Thyroid gland (tissue), 4 donors: ENCODE data around the gene FAF2. TPM values are rescaled to one million over a fixed set of nuclear protein-coding genes. Genes with fewer than 3 reads are reported as not detected.

ENCODE experiments used
- DNase-seq, 2 donors: peaks; one replicate each; pipeline ENCODE4 v3.0.0-alpha.2; 2019
- H3K27ac ChIP-seq, 3 donors: fragments of 200-600 bp; sonication (generic); 1 replicate in 2 of 3; 2 replicates in 1 of 3; pipeline ENCODE4 v1.5.1; 2016 to 2019; ENCODE audit warnings: mild to moderate bottlenecking in 1 of 3, moderate library complexity in 1 of 3
- H3K27me3 ChIP-seq: fragments of 200-600 bp; sonication (generic); one replicate; pipeline ENCODE4 v1.5.1; 2019
- H3K36me3 ChIP-seq, 2 donors: fragments of 200-600 bp; sonication (generic); one replicate each; pipeline ENCODE4 v1.5.1; 2016 to 2019
- H3K4me1 ChIP-seq, 2 donors: fragments of 200-600 bp; sonication (generic); one replicate each; pipeline ENCODE4 v1.5.1; 2017 to 2019
- H3K4me3 ChIP-seq, 3 donors: fragments of 200-600 bp; sonication (generic); replicated peaks in 1 of 3; 1 replicate in 2 of 3; 2 replicates in 1 of 3; pipeline ENCODE4 v1.5.1; 2016; ENCODE audit warnings: mild to moderate bottlenecking in 1 of 3
- H3K9me3 ChIP-seq: fragments of 200-600 bp; sonication (generic); one replicate; pipeline ENCODE4 v1.5.1; 2017
- POLR2A ChIP-seq, 2 donors: fragments of 450-650 bp; IDR thresholded peaks; one replicate each; pipeline ENCODE4 v1.6.1; 2017; ENCODE audit warnings: antibody characterized with exemption in 2 of 2, mild to moderate bottlenecking in 2 of 2, moderate library complexity in 1 of 2
- WGBS, 2 donors: methylation state at CpG; one replicate each; pipeline ENCODE4 v1.1.5; 2017; 5-methylcytosine and 5-hydroxymethylcytosine counted together
- intact Hi-C: fragments of 100-400 bp; cut with DNase I; formaldehyde crosslinking; loops from one replicate; pipeline ENCODE4 v1.15.1; 2023
- total RNA-seq, 4 donors: library from RNA; depleted of rRNA; stranded (reverse); fragments of >200 nt; gene quantifications; one replicate each; pipeline ENCODE4 v1.2.3, GENCODE V29; 2016
- TF ChIP-seq, protein P1 (sequence below), 6 experiments: fragments of 200-600 bp in 3 of 6; fragments of 450-650 bp in 3 of 6; sonication (generic) in 3 of 6; IDR thresholded peaks; one replicate each; pipeline ENCODE4 v1.5.1; 2016 to 2019; ENCODE audit warnings: antibody characterized with exemption in 6 of 6, mild to moderate bottlenecking in 2 of 6, inconsistent platforms in 1 of 6, moderate library complexity in 1 of 6

The FAF2 gene
- total RNA-seq, 4 donors from 2014 or later: 33.6 to 186 (median 43.2) TPM

- Histone ChIP-seq H3K4me3 (no peak overlapping the region), H3K27ac (no peak overlapping the region), H3K27me3 (no peaks in the 10 kb centered on the region), H3K9me3 (no peaks in the 10 kb centered on the region), H3K4me1 (no peaks in the 10 kb centered on the region), H3K36me3 (peaks cover 36 to 41% of the 10 kb centered on the region in 2 donors)
- intact Hi-C loops: no loop called here
- no peak for DNase-seq
- 92 to 98% methylated on average over 1 of the region's 1 CpG for WGBS, 2 donors
- TF ChIP-seq, protein P1, sequence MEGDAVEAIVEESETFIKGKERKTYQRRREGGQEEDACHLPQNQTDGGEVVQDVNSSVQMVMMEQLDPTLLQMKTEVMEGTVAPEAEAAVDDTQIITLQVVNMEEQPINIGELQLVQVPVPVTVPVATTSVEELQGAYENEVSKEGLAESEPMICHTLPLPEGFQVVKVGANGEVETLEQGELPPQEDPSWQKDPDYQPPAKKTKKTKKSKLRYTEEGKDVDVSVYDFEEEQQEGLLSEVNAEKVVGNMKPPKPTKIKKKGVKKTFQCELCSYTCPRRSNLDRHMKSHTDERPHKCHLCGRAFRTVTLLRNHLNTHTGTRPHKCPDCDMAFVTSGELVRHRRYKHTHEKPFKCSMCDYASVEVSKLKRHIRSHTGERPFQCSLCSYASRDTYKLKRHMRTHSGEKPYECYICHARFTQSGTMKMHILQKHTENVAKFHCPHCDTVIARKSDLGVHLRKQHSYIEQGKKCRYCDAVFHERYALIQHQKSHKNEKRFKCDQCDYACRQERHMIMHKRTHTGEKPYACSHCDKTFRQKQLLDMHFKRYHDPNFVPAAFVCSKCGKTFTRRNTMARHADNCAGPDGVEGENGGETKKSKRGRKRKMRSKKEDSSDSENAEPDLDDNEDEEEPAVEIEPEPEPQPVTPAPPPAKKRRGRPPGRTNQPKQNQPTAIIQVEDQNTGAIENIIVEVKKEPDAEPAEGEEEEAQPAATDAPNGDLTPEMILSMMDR (IDR thresholded peaks at IDR 0.05): no peak
- TF ChIP-seq POLR2A (IDR thresholded peaks at IDR 0.05): no peak
Measured at GRCh38 chr5:176489077-176489476, 40.9 kb downstream of the FAF2 start.

DNA sequence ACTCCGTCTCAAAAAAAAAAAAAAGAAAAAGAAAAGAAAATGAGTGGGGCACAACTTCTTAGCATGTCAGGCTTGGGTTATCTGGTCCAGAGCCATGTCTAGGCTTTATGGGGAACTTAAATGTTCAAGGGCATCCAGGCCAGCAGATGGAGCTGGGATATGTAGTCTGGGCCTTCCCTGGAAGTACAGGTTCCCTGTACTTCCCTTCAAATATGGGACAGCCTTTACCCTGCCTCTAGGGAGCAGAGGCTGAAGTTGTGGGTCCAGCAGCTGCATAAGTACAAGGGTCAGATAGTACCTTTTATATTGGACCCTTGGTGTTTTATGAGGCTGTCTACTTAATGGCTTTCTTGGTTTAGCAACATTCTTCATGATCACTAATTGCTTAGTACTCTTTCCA lies 42.1 kb downstream of the FAF2 start:
- H3K4me1 ChIP-seq: no peaks in the 10 kb centered on the region
- no peak for DNase-seq
- 96 to 100% methylated on average over 1 of the region's 1 CpG for WGBS, 2 donors

GRCh38 chr5:176491101-176491502 lies 42.9 kb downstream of the FAF2 start:
- no peaks in the 10 kb centered on the region for H3K9me3 ChIP-seq
- 87 to 88% methylated on average over 3 of the region's 3 CpGs for WGBS, 2 donors
- DNase-seq: no peak
- H3K27me3 ChIP-seq: no peaks in the 10 kb centered on the region
- intact Hi-C loops: no loop called here
- H3K27ac ChIP-seq: no peak overlapping the region
- H3K4me3 ChIP-seq: no peak overlapping the region
- H3K36me3 ChIP-seq: peaks cover 48 to 51% of the 10 kb centered on the region in 2 donors
- no peak for TF ChIP-seq POLR2A (IDR thresholded peaks at IDR 0.05)
- H3K4me1 ChIP-seq: no peaks in the 10 kb centered on the region

More for the DNA sequence above, 42.1 kb downstream of the FAF2 start:
- TF ChIP-seq, protein P1 (IDR thresholded peaks at IDR 0.05): no peak
- TF ChIP-seq POLR2A (IDR thresholded peaks at IDR 0.05): no peak
- H3K27ac ChIP-seq: no peak overlapping the region
- H3K9me3 ChIP-seq: no peaks in the 10 kb centered on the region
- H3K27me3 ChIP-seq: no peaks in the 10 kb centered on the region
- H3K36me3 ChIP-seq: peaks cover 42 to 48% of the 10 kb centered on the region in 2 donors
- intact Hi-C loops: no loop called here
- H3K4me3 ChIP-seq: no peak overlapping the region

GRCh38 chr5:176491901-176492300 lies 43.7 kb downstream of the FAF2 start:
- Histone ChIP-seq H3K36me3 (peaks cover 54 to 58% of the 10 kb centered on the region in 2 donors), H3K27ac (no peak overlapping the region), H3K4me1 (no peaks in the 10 kb centered on the region), H3K27me3 (no peaks in the 10 kb centered on the region), H3K4me3 (no peak overlapping the region), H3K9me3 (no peaks in the 10 kb centered on the region)
- TF ChIP-seq POLR2A (IDR thresholded peaks at IDR 0.05): no peak
- TF ChIP-seq, protein P1 (IDR thresholded peaks at IDR 0.05): no peak
- intact Hi-C loops: no loop called here
- DNase-seq: no peak
- 88 to 93% methylated on average over 8 of the region's 8 CpGs for WGBS, 2 donors

- no peak for DNase-seq
- TF ChIP-seq, protein P1 (IDR thresholded peaks at IDR 0.05): no peak
- TF ChIP-seq POLR2A (IDR thresholded peaks at IDR 0.05): no peak
- Histone ChIP-seq H3K9me3 (no peaks in the 10 kb centered on the region), H3K27ac (no peak overlapping the region), H3K36me3 (peaks cover 54 to 57% of the 10 kb centered on the region in 2 donors), H3K4me3 (no peak overlapping the region), H3K4me1 (no peaks in the 10 kb centered on the region), H3K27me3 (no peaks in the 10 kb centered on the region)
- WGBS, 2 donors: 68 to 74% methylated on average over 3 of the region's 3 CpGs
- intact Hi-C loops: no loop called here
Measured at GRCh38 chr5:176492431-176492830, 44.2 kb downstream of the FAF2 start.

GRCh38 chr5:176497852-176498251 lies 49.7 kb downstream of the FAF2 start:
- WGBS, 2 donors: 93 to 94% methylated on average over 9 of the region's 9 CpGs
- H3K27ac ChIP-seq: no peak overlapping the region
- peaks cover 63 to 84% of the 10 kb centered on the region in 2 donors for H3K36me3 ChIP-seq
- H3K9me3 ChIP-seq: no peaks in the 10 kb centered on the region
- DNase-seq: no peak
- no peak for TF ChIP-seq POLR2A (IDR thresholded peaks at IDR 0.05)
- TF ChIP-seq, protein P1 (IDR thresholded peaks at IDR 0.05): no peak
- H3K27me3 ChIP-seq: no peaks in the 10 kb centered on the region
- intact Hi-C loops: no loop called here
- H3K4me1 ChIP-seq: no peaks in the 10 kb centered on the region
- H3K4me3 ChIP-seq: no peak overlapping the region
